Naive thymus-derived CD8-positive, alpha-beta T cell (primary cell): ENCODE measurements around the gene IGIP. TPM values are rescaled to one million over a fixed set of nuclear protein-coding genes. Genes with fewer than 3 reads are reported as not detected.
A peak's percentile ranks its signal among the peaks of the same experiment; 100 is the strongest.

Source experiments
- ATAC-seq, 2 donors: fragments of 150-1000 bp; cut with Tn5 transposase in 1 of 2; sonication (Bioruptor Pico), chemical (Tn5 transposase) in 1 of 2; 1 replicate in 1 of 2; 2 replicates in 1 of 2; pipeline ENCODE4 v1.10.0; 2021; ENCODE audit warnings: mild to moderate bottlenecking in 2 of 2, moderate library complexity in 2 of 2
- POLR2A ChIA-PET: fragments of 350-600 bp; sonication (Branson Sonifier 250); formaldehyde crosslinking; loops from one replicate; lab custom pipeline; 2021; ENCODE audit warnings: antibody characterized with exemption; lab: Charles Lee
- DNase-seq, 10 donors: peaks; one replicate each; pipeline versions ENCODE4 v3.0.0 to v3.0.0-alpha.2; 2020 to 2022
- H3K27ac Mint-ChIP-seq, 10 donors: one replicate each; pipeline ENCODE4 v1.8.0; 2020 to 2022; ENCODE audit warnings: mild to moderate bottlenecking in 10 of 10, mixed read lengths in 10 of 10, moderate library complexity in 4 of 10, inconsistent platforms in 1 of 10
- H3K27me3 Mint-ChIP-seq, 5 donors: one replicate each; pipeline ENCODE4 v1.8.0; 2021 to 2022; ENCODE audit warnings: mixed read lengths in 5 of 5
- H3K36me3 Mint-ChIP-seq, 3 donors: one replicate each; pipeline ENCODE4 v1.8.0; 2020 to 2022; ENCODE audit warnings: mixed read lengths in 3 of 3, mild to moderate bottlenecking in 2 of 3, inconsistent platforms in 1 of 3
- H3K4me1 Mint-ChIP-seq, 4 donors: one replicate each; pipeline ENCODE4 v1.8.0; 2021 to 2022; ENCODE audit warnings: mixed read lengths in 4 of 4
- H3K4me3 Mint-ChIP-seq, 10 donors: one replicate each; pipeline ENCODE4 v1.8.0; 2020 to 2022; ENCODE audit warnings: mild to moderate bottlenecking in 10 of 10, mixed read lengths in 10 of 10, moderate library complexity in 6 of 10, inconsistent platforms in 1 of 10
- H3K9me3 Mint-ChIP-seq, 9 donors: one replicate each; pipeline ENCODE4 v1.8.0; 2020 to 2022; ENCODE audit warnings: mixed read lengths in 9 of 9, mild to moderate bottlenecking in 3 of 9, inconsistent platforms in 1 of 9, moderate library complexity in 1 of 9
- polyA plus RNA-seq, 3 donors: library from polyadenylated mRNA; unstranded; fragments of 300-500 nt; fragmentation: Illumina TruSeq; gene quantifications; one replicate each; pipeline ENCODE4 v1.2.3, GENCODE V29; 2021
- total RNA-seq, 8 experiments: library from RNA in 2 of 8; stranded (reverse) in 2 of 8; gene quantifications; one replicate each; pipeline ENCODE4 v1.2.3 and lab custom pipeline; 2021 to 2026

Gene IGIP
- total and polyA plus RNA-seq, 5 experiments from 2014 or later, result 0.24 to 12.9 (median 0.51) TPM

GRCh38 chr5:140112685-140113179 lies 13.0 kb upstream of the IGIP start:
- H3K4me1 Mint-ChIP-seq, result peaks cover 30 to 81% (median 69%) of the 10 kb centered on the region in 4 donors
- peak overlapping the region; percentile 89 to 99 (median 96) for H3K4me3 Mint-ChIP-seq
- ATAC-seq (no peak), DNase-seq (no peak)
- peaks cover 0 to 10% (median 2%) of the 10 kb centered on the region in 5 donors for H3K27me3 Mint-ChIP-seq
- no peaks in the 10 kb centered on the region for H3K9me3 Mint-ChIP-seq
- peaks cover 0 to 2% (median 0%) of the 10 kb centered on the region in 3 donors for H3K36me3 Mint-ChIP-seq
- POLR2A ChIA-PET, result interaction anchor here (0.8 to 3.7 kb wide), 5 partner anchors 8 to 34 kb away, joined by 3 to 20 read pairs (median 4); no protein-coding TSS in a partner anchor
- peak overlapping the region; percentile 60 to 98 (median 96) for H3K27ac Mint-ChIP-seq

GRCh38 chr5:140113180-140113698 lies 12.5 kb upstream of the IGIP start:
- peak in 6 of 10 donors; percentile 17 to 69 (median 32) for DNase-seq
- POLR2A ChIA-PET, result interaction anchor here (0.8 to 3.7 kb wide), 7 partner anchors 9 to 41 kb away, joined by 3 to 20 read pairs (median 4); no protein-coding TSS in a partner anchor
- H3K27me3 Mint-ChIP-seq, result peaks cover 0 to 9% (median 2%) of the 10 kb centered on the region in 5 donors
- peak; percentile 7 to 13 for ATAC-seq
- peaks cover 0 to 2% (median 0%) of the 10 kb centered on the region in 3 donors for H3K36me3 Mint-ChIP-seq
- peak overlapping the region; percentile 89 to 99 (median 96) for H3K4me3 Mint-ChIP-seq
- peaks cover 31 to 83% (median 72%) of the 10 kb centered on the region in 4 donors for H3K4me1 Mint-ChIP-seq
- H3K9me3 Mint-ChIP-seq, result no peaks in the 10 kb centered on the region
- peak overlapping the region; percentile 77 to 99 (median 98) for H3K27ac Mint-ChIP-seq

GRCh38 chr5:140113699-140114263 lies 12.0 kb upstream of the IGIP start, which contains the start of gene PURA:
Gene PURA (plus strand): TSS chr5:140114109. CDS start chr5:140114182, 73 bp downstream.
- peak; percentile 88 to 91 for ATAC-seq
- peaks cover 32 to 83% (median 73%) of the 10 kb centered on the region in 4 donors for H3K4me1 Mint-ChIP-seq
- POLR2A ChIA-PET, result interaction anchor here (0.5 to 3.7 kb wide), 7 partner anchors 8 to 41 kb away, joined by 3 to 20 read pairs (median 4); no protein-coding TSS in a partner anchor
- H3K27ac Mint-ChIP-seq, result peak within 1 kb of the TSS; percentile 92 to 99 (median 98)
- peak within 1 kb of the TSS; percentile 89 to 99 (median 96) for H3K4me3 Mint-ChIP-seq
- DNase-seq, result peak; percentile 95 to 99 (median 98)
- peaks cover 0 to 9% (median 2%) of the 10 kb centered on the region in 5 donors for H3K27me3 Mint-ChIP-seq
- H3K9me3 Mint-ChIP-seq, result no peaks in the 10 kb centered on the region
- H3K36me3 Mint-ChIP-seq, result peaks cover 0 to 2% (median 0%) of the 10 kb centered on the region in 3 donors

- Mint-ChIP-seq H3K9me3 (no peaks in the 10 kb centered on the region), H3K4me3 (peak overlapping the region; percentile 89 to 99 (median 96)), H3K4me1 (peaks cover 30 to 76% (median 66%) of the 10 kb centered on the region in 4 donors), H3K27me3 (peaks cover 0 to 9% (median 1%) of the 10 kb centered on the region in 5 donors), H3K36me3 (no peaks in the 10 kb centered on the region), H3K27ac (peak overlapping the region; percentile 90 to 98 (median 95))
- DNase-seq (peak in 9 of 10 donors; percentile 22 to 66 (median 40)), ATAC-seq (peak; percentile 8 to 9)
- POLR2A ChIA-PET, result interaction anchor here (0.7 to 4.1 kb wide), 8 partner anchors 7 to 42 kb away, joined by 3 to 35 read pairs (median 5); no protein-coding TSS in a partner anchor
These were observed 11.2 kb upstream of the IGIP start for GRCh38 chr5:140114341-140115185.

GRCh38 chr5:140115186-140115500 lies 10.6 kb upstream of the IGIP start:
- Mint-ChIP-seq H3K9me3 (no peaks in the 10 kb centered on the region), H3K4me3 (peak overlapping the region; percentile 89 to 99 (median 96)), H3K27me3 (peaks cover 0 to 9% (median 1%) of the 10 kb centered on the region in 5 donors), H3K27ac (peak overlapping the region; percentile 78 to 98 (median 95)), H3K4me1 (peaks cover 31 to 70% (median 65%) of the 10 kb centered on the region in 4 donors), H3K36me3 (no peaks in the 10 kb centered on the region)
- DNase-seq (peak in 1 of 10 donors; percentile 22), ATAC-seq (no peak)
- POLR2A ChIA-PET, result interaction anchor here (0.7 to 4.1 kb wide), 5 partner anchors 7 to 17 kb away, joined by 3 to 35 read pairs (median 4); no protein-coding TSS in a partner anchor

- Mint-ChIP-seq H3K27ac (peak overlapping the region in 5 of 10 donors; percentile 0 to 73 (median 27)), H3K4me1 (peaks cover 32 to 69% (median 61%) of the 10 kb centered on the region in 4 donors), H3K4me3 (peak overlapping the region in 8 of 10 donors; percentile 2 to 95 (median 62)), H3K36me3 (peaks cover 0 to 2% (median 0%) of the 10 kb centered on the region in 3 donors), H3K9me3 (no peaks in the 10 kb centered on the region), H3K27me3 (peaks cover 0 to under 1% (median 0%) of the 10 kb centered on the region in 5 donors)
- no peak for DNase-seq
- POLR2A ChIA-PET, result interaction anchor here (0.9 to 4.1 kb wide), 3 partner anchors 9 to 285 kb away, joined by 3 to 35 read pairs (median 10); partner anchors contain the start of gene ANKHD1
- ATAC-seq, result no peak
These were observed 9.0 kb upstream of the IGIP start for GRCh38 chr5:140116716-140117115.

- ATAC-seq (no peak), DNase-seq (no peak)
- POLR2A ChIA-PET, result interaction anchor here (2.1 to 4.1 kb wide), 2 partner anchors 10 to 27 kb away, joined by 10 to 35 read pairs; no protein-coding TSS in a partner anchor
- Mint-ChIP-seq H3K4me3 (peak overlapping the region in 6 of 10 donors; percentile 12 to 95 (median 62)), H3K36me3 (peaks cover 0 to 2% (median 0%) of the 10 kb centered on the region in 3 donors), H3K9me3 (no peaks in the 10 kb centered on the region), H3K4me1 (peaks cover 26 to 65% (median 60%) of the 10 kb centered on the region in 4 donors), H3K27me3 (no peaks in the 10 kb centered on the region), H3K27ac (peak overlapping the region in 6 of 10 donors; percentile 26 to 86 (median 54))
These were observed 8.2 kb upstream of the IGIP start for GRCh38 chr5:140117523-140117922.

GRCh38 chr5:140118302-140118936 lies 7.3 kb upstream of the IGIP start:
- DNase-seq (no peak), ATAC-seq (no peak)
- peaks cover 27 to 63% (median 57%) of the 10 kb centered on the region in 4 donors for H3K4me1 Mint-ChIP-seq
- peak overlapping the region in 4 of 10 donors; percentile 5 to 86 (median 26) for H3K27ac Mint-ChIP-seq
- H3K9me3 Mint-ChIP-seq, result no peaks in the 10 kb centered on the region
- POLR2A ChIA-PET, result interaction anchor here (0.8 to 4.1 kb wide), 3 partner anchors 9 to 26 kb away, joined by 3 to 35 read pairs (median 10); no protein-coding TSS in a partner anchor
- H3K36me3 Mint-ChIP-seq, result peaks cover 0 to 2% (median 0%) of the 10 kb centered on the region in 3 donors
- no peaks in the 10 kb centered on the region for H3K27me3 Mint-ChIP-seq
- peak overlapping the region in 7 of 10 donors; percentile 2 to 95 (median 30) for H3K4me3 Mint-ChIP-seq

- no peak for DNase-seq
- Mint-ChIP-seq H3K9me3 (no peaks in the 10 kb centered on the region), H3K27ac (no peak overlapping the region), H3K27me3 (no peaks in the 10 kb centered on the region), H3K4me1 (peaks cover 15 to 49% (median 47%) of the 10 kb centered on the region in 4 donors), H3K36me3 (no peaks in the 10 kb centered on the region), H3K4me3 (no peak overlapping the region)
- no peak for ATAC-seq
- POLR2A ChIA-PET, result interaction anchor here (0.6 to 1.1 kb wide), 2 partner anchors 14 to 766 kb away, joined by 3 to 5 read pairs; no protein-coding TSS in a partner anchor
These were observed 727 bp downstream of the IGIP start for GRCh38 chr5:140126315-140127012.

- no peak for DNase-seq
- Mint-ChIP-seq H3K36me3 (no peaks in the 10 kb centered on the region), H3K27ac (no peak overlapping the region), H3K4me1 (peaks cover 20 to 55% (median 54%) of the 10 kb centered on the region in 4 donors), H3K9me3 (no peaks in the 10 kb centered on the region), H3K4me3 (no peak overlapping the region), H3K27me3 (no peaks in the 10 kb centered on the region)
- no peak for ATAC-seq
- POLR2A ChIA-PET, result no interaction called here
These were observed 2.6 kb downstream of the IGIP start for GRCh38 chr5:140128376-140128775.
